SK-N-SH treated with all-trans-retinoic acid at 6 μM for 48 hours (cell line): ENCODE data around the gene PTTG1.

ENCODE experiments used
- ATAC-seq: fragments of 200-7000 bp; cut with Tn5 transposase; 3 replicates; pipeline ENCODE4 v1.9.1; 2020; ENCODE audit warnings: mild to moderate bottlenecking, moderate library complexity
- ARNTL ChIP-seq: fragments of 450-650 bp; formaldehyde crosslinking; IDR thresholded peaks from 2 replicates; pipeline ENCODE4 v1.5.0; 2020; ENCODE audit warnings: low read depth, mild to moderate bottlenecking, moderate library complexity, borderline replicate concordance
- BACH2 ChIP-seq: fragments of 250-450 bp; sonication (Bioruptor Pico); IDR thresholded peaks from 2 replicates; pipeline ENCODE4 v1.9.0; 2021; ENCODE audit warnings: mild to moderate bottlenecking, borderline replicate concordance
- CSDC2 ChIP-seq: fragments of 250-450 bp; sonication (Bioruptor Pico); IDR thresholded peaks from 2 replicates; pipeline ENCODE4 v1.5.0; 2020; ENCODE audit warnings: mild to moderate bottlenecking, moderate library complexity
- ESRRG ChIP-seq: fragments of 250-450 bp; sonication (Bioruptor Pico); IDR thresholded peaks from 2 replicates; pipeline ENCODE4 v1.6.1; 2021; ENCODE audit warnings: mild to moderate bottlenecking
- GLIS3 ChIP-seq: fragments of 250-450 bp; sonication (Bioruptor Pico); IDR thresholded peaks from 2 replicates; pipeline ENCODE4 v1.5.0; 2020; ENCODE audit warnings: mild to moderate bottlenecking, moderate library complexity
- ISL1 ChIP-seq: fragments of 250-450 bp; sonication (Bioruptor Pico); IDR thresholded peaks from 2 replicates; pipeline ENCODE4 v2.1.2; 2022; ENCODE audit warnings: mild to moderate bottlenecking, moderate library complexity
- OSR1 ChIP-seq: fragments of 250-450 bp; sonication (Bioruptor Pico); IDR thresholded peaks from 2 replicates; pipeline ENCODE4 v1.8.0; 2022; ENCODE audit warnings: moderate library complexity, mild to moderate bottlenecking, inconsistent platforms
- PPARA ChIP-seq: fragments of 250-450 bp; sonication (Bioruptor Pico); IDR thresholded peaks from 2 replicates; pipeline ENCODE4 v1.5.0; 2020; ENCODE audit warnings: mild to moderate bottlenecking, borderline replicate concordance
- SNAI2 ChIP-seq: fragments of 250-450 bp; sonication (Bioruptor Pico); IDR thresholded peaks from 2 replicates; pipeline ENCODE4 v1.5.0; 2020; ENCODE audit warnings: mild to moderate bottlenecking, moderate library complexity
- TCF4 ChIP-seq: fragments of 250-450 bp; sonication (Bioruptor Pico); IDR thresholded peaks from 2 replicates; pipeline ENCODE4 v1.8.0; 2021; ENCODE audit warnings: mild to moderate bottlenecking, moderate library complexity, borderline replicate concordance
- TOX ChIP-seq: fragments of 250-450 bp; sonication (Bioruptor Pico); IDR thresholded peaks from 2 replicates; pipeline ENCODE4 v1.8.0; 2021; ENCODE audit warnings: mild to moderate bottlenecking, moderate library complexity, borderline replicate concordance
- ZC3H10 ChIP-seq: fragments of 250-450 bp; sonication (Bioruptor Pico); IDR thresholded peaks from 2 replicates; pipeline ENCODE4 v1.5.1; 2021; ENCODE audit warnings: mild to moderate bottlenecking, moderate library complexity
- ZFP3 ChIP-seq: fragments of 250-450 bp; sonication (Bioruptor Pico); IDR thresholded peaks from 2 replicates; pipeline ENCODE4 v1.5.0; 2020; ENCODE audit warnings: mild to moderate bottlenecking, moderate library complexity
- ZFP30 ChIP-seq: fragments of 450-650 bp; formaldehyde crosslinking; IDR thresholded peaks from 2 replicates; pipeline ENCODE4 v1.5.0; 2022; ENCODE audit warnings: mild to moderate bottlenecking, moderate library complexity
- ZNF565 ChIP-seq: fragments of 450-650 bp; formaldehyde crosslinking; conservative IDR thresholded peaks from 2 replicates; pipeline ENCODE4 v1.5.0; 2020; ENCODE audit warnings: low read depth, mild to moderate bottlenecking, moderate library complexity
- ZNF70 ChIP-seq: fragments of 450-650 bp; formaldehyde crosslinking; IDR thresholded peaks from 2 replicates; pipeline ENCODE4 v1.5.0; 2020; ENCODE audit warnings: mild to moderate bottlenecking, moderate library complexity
- ZNF8 ChIP-seq: fragments of 450-650 bp; formaldehyde crosslinking; IDR thresholded peaks from 2 replicates; pipeline ENCODE4 v1.5.0; 2020; ENCODE audit warnings: mild to moderate bottlenecking, moderate library complexity
- TF ChIP-seq, protein P1 (sequence below): fragments of 250-450 bp; sonication (Bioruptor Pico); IDR thresholded peaks from 2 replicates; pipeline ENCODE4 v1.8.0; 2021; ENCODE audit warnings: low read depth, mild to moderate bottlenecking, moderate library complexity, borderline replicate concordance
- TF ChIP-seq, protein P2 (sequence below): fragments of 250-450 bp; sonication (Bioruptor Pico); IDR thresholded peaks from 2 replicates; pipeline ENCODE4 v1.5.1; 2020; ENCODE audit warnings: low read depth, mild to moderate bottlenecking, moderate library complexity
- TF ChIP-seq, protein P3 (sequence below): fragments of 250-450 bp; sonication (Bioruptor Pico); IDR thresholded peaks from 2 replicates; pipeline ENCODE4 v1.5.1; 2021; ENCODE audit warnings: mild to moderate bottlenecking, moderate library complexity
- TF ChIP-seq, protein P4 (sequence below): fragments of 250-450 bp; sonication (Bioruptor Pico); IDR thresholded peaks from 2 replicates; pipeline ENCODE4 v1.8.0; 2020; ENCODE audit warnings: mild to moderate bottlenecking, moderate library complexity, borderline replicate concordance
- TF ChIP-seq, protein P5 (sequence below): fragments of 250-450 bp; sonication (Bioruptor Pico); IDR thresholded peaks from 2 replicates; pipeline ENCODE4 v1.5.0; 2020; ENCODE audit warnings: mild to moderate bottlenecking, moderate library complexity

PTTG1 gene

DNA sequence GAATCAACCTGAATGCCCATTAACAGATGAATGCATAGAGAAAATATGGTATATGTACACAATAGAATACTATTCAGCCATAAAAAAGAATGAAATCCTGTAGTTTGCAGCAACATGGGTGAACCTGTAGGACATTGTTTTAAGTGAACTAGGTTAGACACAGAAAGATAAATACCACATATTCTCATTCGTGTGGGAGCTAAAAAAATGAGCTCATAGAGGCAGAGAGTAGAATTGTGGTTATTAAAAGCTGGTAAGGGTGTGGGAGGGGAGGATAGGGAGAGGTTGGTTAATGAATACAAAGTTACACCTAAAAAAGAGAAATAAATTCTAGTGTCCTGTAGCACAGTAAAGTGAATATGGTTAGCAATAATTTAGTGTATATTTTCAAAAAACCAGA, 23.5 kb downstream of the PTTG1 start:
- no peak for TF ChIP-seq OSR1
- TF ChIP-seq TCF4 = no peak
- ATAC-seq = no peak

DNA sequence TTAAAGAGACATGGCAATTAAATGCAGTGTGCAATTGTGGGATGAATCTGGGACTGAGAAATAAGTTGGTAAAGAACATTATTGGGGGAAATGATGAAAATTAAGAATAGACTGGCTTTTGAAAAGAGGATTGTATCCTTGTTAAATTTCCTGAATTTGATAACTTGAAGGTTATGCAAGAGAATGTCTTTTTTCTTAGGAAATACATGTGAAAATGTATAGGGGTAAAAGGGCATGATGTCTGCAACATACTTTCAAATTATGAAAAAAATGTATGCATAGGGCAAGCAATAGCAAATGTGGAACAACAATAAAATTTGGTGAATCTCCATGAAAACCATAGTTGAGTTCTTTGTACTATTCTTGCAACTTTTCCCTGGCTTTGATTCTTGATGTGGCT, 24.1 kb downstream of the PTTG1 start:
- TF ChIP-seq OSR1 (no peak), ZNF8 (CRISPR knock-in tag) (no peak), ZNF565 (CRISPR knock-in tag) (no peak), ISL1 (no peak), CSDC2 (CRISPR knock-in tag) (no peak), ESRRG (CRISPR knock-in tag) (no peak), GLIS3 (no peak), ZFP30 (CRISPR knock-in tag) (no peak), ARNTL (CRISPR knock-in tag) (no peak), TOX (CRISPR knock-in tag) (no peak), TCF4 (no peak), ZNF70 (CRISPR knock-in tag) (no peak), ZFP3 (CRISPR knock-in tag) (no peak), ZC3H10 (CRISPR knock-in tag) (no peak), PPARA (CRISPR knock-in tag) (no peak)
- TF ChIP-seq, protein P1, sequence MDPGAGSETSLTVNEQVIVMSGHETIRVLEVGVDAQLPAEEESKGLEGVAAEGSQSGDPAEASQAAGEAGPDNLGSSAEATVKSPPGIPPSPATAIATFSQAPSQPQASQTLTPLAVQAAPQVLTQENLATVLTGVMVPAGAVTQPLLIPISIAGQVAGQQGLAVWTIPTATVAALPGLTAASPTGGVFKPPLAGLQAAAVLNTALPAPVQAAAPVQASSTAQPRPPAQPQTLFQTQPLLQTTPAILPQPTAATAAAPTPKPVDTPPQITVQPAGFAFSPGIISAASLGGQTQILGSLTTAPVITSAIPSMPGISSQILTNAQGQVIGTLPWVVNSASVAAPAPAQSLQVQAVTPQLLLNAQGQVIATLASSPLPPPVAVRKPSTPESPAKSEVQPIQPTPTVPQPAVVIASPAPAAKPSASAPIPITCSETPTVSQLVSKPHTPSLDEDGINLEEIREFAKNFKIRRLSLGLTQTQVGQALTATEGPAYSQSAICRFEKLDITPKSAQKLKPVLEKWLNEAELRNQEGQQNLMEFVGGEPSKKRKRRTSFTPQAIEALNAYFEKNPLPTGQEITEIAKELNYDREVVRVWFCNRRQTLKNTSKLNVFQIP (CRISPR knock-in tag) = no peak
- TF ChIP-seq, protein P2, sequence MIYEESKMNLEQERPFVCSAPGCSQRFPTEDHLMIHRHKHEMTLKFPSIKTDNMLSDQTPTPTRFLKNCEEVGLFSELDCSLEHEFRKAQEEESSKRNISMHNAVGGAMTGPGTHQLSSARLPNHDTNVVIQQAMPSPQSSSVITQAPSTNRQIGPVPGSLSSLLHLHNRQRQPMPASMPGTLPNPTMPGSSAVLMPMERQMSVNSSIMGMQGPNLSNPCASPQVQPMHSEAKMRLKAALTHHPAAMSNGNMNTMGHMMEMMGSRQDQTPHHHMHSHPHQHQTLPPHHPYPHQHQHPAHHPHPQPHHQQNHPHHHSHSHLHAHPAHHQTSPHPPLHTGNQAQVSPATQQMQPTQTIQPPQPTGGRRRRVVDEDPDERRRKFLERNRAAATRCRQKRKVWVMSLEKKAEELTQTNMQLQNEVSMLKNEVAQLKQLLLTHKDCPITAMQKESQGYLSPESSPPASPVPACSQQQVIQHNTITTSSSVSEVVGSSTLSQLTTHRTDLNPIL (CRISPR knock-in tag) = no peak
- ATAC-seq = no peak

DNA sequence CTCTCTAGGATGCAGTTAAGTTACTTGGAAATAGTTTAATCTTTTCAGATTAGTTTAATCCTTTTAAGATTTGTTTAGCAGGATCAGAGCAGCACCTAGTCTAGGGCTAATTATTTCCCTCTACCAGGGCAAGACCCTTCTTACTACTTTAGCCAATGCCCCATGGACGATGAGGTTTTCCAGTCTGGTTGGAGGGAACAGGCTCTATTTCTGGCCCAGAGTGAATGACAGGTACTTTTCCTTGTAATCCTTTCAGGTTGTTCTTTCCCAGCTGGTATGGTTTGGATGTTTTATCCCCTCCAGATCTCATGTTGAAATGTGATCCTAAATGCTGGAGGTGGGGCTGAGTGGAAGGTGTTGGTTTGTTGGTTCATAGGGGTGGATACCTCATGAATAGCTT, 27.2 kb downstream of the PTTG1 start:
- no peak for ATAC-seq
- TF ChIP-seq ISL1 (no peak), ESRRG (CRISPR knock-in tag) (no peak), ZFP30 (CRISPR knock-in tag) (no peak), PPARA (CRISPR knock-in tag) (no peak), GLIS3 (no peak), TCF4 (no peak), SNAI2 (CRISPR knock-in tag) (no peak), ARNTL (CRISPR knock-in tag) (no peak), OSR1 (no peak), CSDC2 (CRISPR knock-in tag) (no peak), ZNF565 (CRISPR knock-in tag) (no peak), ZC3H10 (CRISPR knock-in tag) (no peak), ZNF70 (CRISPR knock-in tag) (no peak), ZFP3 (CRISPR knock-in tag) (no peak), BACH2 (no peak)
- TF ChIP-seq, protein P2 (CRISPR knock-in tag) = no peak
- TF ChIP-seq, protein P3, sequence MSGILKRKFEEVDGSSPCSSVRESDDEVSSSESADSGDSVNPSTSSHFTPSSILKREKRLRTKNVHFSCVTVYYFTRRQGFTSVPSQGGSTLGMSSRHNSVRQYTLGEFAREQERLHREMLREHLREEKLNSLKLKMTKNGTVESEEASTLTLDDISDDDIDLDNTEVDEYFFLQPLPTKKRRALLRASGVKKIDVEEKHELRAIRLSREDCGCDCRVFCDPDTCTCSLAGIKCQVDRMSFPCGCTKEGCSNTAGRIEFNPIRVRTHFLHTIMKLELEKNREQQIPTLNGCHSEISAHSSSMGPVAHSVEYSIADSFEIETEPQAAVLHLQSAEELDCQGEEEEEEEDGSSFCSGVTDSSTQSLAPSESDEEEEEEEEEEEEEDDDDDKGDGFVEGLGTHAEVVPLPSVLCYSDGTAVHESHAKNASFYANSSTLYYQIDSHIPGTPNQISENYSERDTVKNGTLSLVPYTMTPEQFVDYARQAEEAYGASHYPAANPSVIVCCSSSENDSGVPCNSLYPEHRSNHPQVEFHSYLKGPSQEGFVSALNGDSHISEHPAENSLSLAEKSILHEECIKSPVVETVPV (CRISPR knock-in tag) = no peak
- TF ChIP-seq, protein P1 (CRISPR knock-in tag) = no peak
- TF ChIP-seq, protein P4, sequence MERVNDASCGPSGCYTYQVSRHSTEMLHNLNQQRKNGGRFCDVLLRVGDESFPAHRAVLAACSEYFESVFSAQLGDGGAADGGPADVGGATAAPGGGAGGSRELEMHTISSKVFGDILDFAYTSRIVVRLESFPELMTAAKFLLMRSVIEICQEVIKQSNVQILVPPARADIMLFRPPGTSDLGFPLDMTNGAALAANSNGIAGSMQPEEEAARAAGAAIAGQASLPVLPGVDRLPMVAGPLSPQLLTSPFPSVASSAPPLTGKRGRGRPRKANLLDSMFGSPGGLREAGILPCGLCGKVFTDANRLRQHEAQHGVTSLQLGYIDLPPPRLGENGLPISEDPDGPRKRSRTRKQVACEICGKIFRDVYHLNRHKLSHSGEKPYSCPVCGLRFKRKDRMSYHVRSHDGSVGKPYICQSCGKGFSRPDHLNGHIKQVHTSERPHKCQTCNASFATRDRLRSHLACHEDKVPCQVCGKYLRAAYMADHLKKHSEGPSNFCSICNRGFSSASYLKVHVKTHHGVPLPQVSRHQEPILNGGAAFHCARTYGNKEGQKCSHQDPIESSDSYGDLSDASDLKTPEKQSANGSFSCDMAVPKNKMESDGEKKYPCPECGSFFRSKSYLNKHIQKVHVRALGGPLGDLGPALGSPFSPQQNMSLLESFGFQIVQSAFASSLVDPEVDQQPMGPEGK = no peak
- TF ChIP-seq, protein P5, sequence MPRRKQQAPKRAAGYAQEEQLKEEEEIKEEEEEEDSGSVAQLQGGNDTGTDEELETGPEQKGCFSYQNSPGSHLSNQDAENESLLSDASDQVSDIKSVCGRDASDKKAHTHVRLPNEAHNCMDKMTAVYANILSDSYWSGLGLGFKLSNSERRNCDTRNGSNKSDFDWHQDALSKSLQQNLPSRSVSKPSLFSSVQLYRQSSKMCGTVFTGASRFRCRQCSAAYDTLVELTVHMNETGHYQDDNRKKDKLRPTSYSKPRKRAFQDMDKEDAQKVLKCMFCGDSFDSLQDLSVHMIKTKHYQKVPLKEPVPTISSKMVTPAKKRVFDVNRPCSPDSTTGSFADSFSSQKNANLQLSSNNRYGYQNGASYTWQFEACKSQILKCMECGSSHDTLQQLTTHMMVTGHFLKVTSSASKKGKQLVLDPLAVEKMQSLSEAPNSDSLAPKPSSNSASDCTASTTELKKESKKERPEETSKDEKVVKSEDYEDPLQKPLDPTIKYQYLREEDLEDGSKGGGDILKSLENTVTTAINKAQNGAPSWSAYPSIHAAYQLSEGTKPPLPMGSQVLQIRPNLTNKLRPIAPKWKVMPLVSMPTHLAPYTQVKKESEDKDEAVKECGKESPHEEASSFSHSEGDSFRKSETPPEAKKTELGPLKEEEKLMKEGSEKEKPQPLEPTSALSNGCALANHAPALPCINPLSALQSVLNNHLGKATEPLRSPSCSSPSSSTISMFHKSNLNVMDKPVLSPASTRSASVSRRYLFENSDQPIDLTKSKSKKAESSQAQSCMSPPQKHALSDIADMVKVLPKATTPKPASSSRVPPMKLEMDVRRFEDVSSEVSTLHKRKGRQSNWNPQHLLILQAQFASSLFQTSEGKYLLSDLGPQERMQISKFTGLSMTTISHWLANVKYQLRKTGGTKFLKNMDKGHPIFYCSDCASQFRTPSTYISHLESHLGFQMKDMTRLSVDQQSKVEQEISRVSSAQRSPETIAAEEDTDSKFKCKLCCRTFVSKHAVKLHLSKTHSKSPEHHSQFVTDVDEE = no peak
